GM19468 (cell line): ENCODE data around the gene COL15A1.

ENCODE experiments used
- ATAC-seq: cut with Tn5 transposase; IDR thresholded peaks from one replicate; pipeline ENCODE4 v1.9.1; 2021; ENCODE audit warnings: mild to moderate bottlenecking, moderate library complexity, moderate number of reproducible peaks; ENCODE audit not compliant: unreplicated experiment; ENCODE audit errors: extremely low read depth

COL15A1 gene

DNA sequence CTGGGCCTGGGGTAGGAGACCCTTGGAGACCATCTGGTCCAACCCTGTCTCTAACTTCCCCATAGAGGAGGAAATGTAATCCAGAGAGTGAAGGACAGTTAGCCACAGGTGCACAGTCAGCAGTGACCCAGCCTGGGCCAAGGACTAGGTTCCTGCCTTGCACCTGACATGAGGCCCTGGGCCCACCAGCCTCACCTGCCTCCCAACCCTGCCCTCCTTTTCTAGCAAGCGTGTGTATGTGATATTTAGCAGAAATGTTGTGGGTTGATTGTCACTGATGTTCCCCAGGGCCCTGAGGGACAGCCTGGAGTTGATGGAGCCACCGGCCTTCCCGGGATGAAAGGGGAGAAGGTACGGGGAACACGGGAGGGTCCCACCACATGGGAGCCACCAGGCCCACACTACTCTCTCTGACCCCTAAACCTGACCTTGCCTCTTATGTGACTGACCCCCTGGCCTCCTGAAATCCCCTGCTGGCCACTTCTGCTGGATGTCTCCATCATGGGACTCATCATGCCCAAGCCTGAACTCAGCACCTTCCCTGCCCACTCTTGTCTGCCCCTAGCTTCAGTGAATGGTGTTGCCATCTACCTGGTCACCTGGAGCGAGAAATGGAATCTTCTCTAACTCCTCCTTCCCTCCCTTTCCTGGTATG is 82.0 kb downstream of the COL15A1 start:
- no peak for ATAC-seq

DNA sequence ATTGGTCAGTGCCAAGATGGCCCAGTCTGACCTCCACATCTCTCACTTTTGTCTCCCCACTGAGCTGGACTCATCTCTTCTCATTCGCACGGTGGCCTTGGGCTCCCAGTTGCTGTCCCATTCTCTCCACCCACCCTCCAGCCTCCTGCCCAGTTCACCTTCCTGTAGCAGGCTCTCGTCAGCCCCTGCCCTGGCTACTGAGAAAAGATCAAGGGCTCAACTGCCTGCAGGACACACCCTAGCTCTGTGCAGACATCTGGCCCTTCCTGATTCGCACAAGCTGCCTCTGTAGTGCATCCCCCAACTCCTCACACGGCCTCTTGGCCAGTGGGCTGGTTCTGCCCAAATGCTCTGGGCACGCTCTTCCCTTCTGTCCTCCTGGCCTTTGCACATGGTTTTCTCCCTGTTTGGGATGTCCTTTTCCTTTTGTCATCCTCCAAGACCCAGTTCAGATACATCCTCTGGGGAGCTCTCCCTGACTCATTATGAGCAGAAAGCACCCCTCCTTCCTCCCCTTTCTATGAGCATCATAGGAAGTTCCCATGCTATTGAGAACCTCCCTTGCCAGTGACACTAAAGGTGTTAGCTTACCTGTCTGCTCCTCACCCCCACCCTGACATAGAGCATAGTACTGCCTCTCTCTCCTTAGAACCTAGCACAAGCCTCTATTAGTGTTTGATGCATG is 82.7 kb downstream of the COL15A1 start:
- ATAC-seq = no peak

- no peak for ATAC-seq
These were observed 83.2 kb downstream of the COL15A1 start for GRCh38 chr9:99026956-99027298.

DNA sequence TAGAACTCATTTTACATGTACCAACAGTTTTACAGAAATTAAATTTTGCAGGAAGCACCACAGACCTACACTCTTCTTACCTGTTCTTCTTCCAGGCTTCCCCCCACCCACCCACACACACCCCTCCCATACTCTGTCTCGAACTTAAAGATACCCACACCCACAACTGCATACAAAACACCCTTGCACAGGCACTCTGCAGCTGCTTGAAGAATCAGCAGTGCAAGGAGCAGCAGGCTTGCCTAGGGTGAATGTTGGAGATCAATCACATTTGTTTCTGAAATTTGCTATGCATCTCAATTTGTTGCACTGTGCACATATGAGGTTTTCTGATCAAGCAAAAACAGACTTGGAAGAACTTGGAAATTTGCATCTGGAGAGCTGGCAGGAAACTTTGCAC is 83.7 kb downstream of the COL15A1 start:
- ATAC-seq = no peak

- no peak for ATAC-seq
These were observed 85.5 kb downstream of the COL15A1 start for GRCh38 chr9:99029083-99029645.

GRCh38 chr9:99030092-99030511 is 86.4 kb downstream of the COL15A1 start:
- no peak for ATAC-seq

GRCh38 chr9:99030610-99031109 is 87.0 kb downstream of the COL15A1 start:
- no peak for ATAC-seq

- no peak for ATAC-seq
These were observed 87.6 kb downstream of the COL15A1 start for GRCh38 chr9:99031319-99031718.

- ATAC-seq = no peak
These were observed 88.3 kb downstream of the COL15A1 start for GRCh38 chr9:99031994-99032393.

GRCh38 chr9:99034149-99034548 is 90.4 kb downstream of the COL15A1 start:
- ATAC-seq = no peak

DNA sequence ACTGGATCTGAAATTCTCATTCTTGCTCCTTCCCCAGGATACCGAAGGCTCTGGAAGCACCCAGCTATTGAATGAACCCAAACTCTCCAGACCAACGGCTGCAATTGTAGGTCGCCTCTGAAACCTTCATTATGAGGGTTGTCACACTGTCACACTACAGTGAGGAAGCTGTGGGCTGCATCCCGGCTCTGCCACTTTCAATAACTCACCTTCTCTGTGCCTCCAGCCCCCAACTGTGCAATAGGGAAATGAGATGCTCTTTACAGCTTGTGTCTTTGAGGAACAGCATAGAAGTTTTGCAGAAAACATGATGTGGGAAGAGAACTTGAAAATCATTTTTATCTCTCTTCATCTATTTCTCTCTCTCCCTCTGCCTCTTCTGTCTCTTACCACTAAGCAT is 91.6 kb downstream of the COL15A1 start:
- ATAC-seq = no peak

- ATAC-seq = no peak
These were observed 94.2 kb downstream of the COL15A1 start for GRCh38 chr9:99037769-99038483.

DNA sequence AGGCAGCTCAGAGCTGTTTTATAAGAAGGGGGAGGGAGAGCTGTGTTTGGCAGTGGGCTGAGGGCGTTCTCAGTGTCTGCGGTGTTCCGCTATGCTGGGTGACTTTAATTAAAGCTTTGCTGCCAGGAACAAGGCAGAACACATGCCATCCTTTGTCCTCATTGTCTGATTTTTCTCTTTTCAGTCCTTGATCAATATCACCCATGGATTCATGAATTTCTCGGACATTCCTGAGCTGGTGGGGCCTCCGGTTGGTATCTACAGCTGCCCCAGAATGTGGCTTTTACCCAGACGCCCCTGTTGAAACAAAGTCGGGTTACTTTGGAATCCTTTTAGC is 94.7 kb downstream of the COL15A1 start:
- no peak for ATAC-seq

GRCh38 chr9:99039505-99040182 is 95.9 kb downstream of the COL15A1 start:
- no peak for ATAC-seq

- no peak for ATAC-seq
These were observed 96.7 kb downstream of the COL15A1 start for GRCh38 chr9:99040251-99040900.

DNA sequence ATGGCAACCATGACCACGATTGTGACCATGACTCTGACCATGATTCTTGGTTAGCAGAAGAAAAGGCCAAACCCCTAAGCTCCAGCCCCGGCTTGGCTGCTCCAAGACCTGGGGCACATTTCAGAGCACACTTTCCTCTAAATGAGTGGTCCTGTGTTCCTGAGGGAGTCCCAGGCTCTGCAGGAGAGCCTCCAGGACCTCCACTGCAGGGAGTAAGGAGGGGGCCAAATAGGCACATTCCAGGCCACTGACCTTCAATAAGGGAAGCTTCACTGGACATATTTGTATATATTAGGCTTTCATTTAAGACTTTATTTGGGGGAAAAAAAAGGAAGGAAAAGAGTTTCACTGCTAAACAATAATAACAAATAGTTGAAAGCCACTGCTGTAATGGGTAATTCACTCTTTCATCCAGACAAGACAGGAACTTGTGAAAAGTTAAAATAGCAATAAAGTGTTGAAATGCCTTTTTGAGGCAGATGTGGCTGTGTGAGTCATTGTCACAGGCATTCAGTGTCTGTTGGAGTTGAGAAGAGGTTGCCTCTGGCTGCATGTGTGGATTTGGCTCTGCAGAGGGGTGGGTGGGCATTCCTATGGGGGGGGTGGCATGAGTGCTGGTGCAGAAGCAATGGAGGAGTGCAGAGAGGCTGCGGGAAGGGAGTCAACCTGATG is 97.3 kb downstream of the COL15A1 start:
- no peak for ATAC-seq

DNA sequence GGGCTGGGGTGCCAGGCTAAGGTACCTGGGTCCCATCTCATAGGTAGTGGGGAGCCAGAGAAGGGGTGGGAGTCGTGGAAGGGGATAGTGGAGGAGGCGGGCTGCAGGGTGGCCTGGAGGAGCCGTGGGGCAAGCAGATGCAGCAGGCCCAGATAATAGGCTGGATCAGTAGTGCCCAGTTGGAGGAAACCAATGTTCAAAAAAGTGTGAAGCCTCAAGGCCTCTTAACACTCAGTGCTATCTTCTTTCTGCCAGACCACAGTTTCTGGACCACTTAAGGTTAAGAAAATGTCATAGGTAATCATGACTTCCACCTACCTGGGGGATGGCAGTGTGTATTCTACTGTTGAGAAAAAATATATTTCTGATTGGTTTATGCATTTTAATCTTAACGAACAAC is 97.9 kb downstream of the COL15A1 start:
- no peak for ATAC-seq

GRCh38 chr9:99042620-99043019 is 98.9 kb downstream of the COL15A1 start:
- no peak for ATAC-seq

DNA sequence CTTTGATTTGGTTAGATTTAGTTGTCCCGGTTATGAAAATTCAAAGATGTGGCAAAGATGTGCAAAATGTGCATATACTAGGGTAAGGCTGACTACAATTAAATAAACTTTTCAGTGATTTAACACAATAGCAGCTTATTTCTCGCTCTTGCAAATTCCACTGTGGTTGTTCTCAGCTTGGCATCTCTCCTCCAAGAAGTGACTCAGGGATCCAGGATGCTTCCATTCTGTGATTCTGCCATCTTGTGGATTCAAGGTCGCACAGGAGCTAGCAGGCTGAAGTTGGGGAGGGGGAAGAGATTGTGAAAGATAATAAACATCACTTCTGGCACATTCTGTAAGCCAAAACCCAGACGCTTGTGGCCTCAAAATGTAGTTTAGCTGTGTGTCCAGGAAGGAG is 101.1 kb downstream of the COL15A1 start:
- ATAC-seq = no peak

GRCh38 chr9:99046068-99046467 is 102.4 kb downstream of the COL15A1 start:
- no peak for ATAC-seq
